PC-9 (cell line): ENCODE data around the gene PEF1.

Experiments used
- CTCF ChIP-seq: fragments of 200-600 bp; sonication (generic); conservative IDR thresholded peaks from 2 replicates; pipeline ENCODE4 v1.6.1; 2017; ENCODE audit warnings: mixed run types, antibody characterized with exemption, mild to moderate bottlenecking, moderate library complexity
- EZH2 ChIP-seq: fragments of 200-600 bp; sonication (generic); IDR thresholded peaks from 2 replicates; pipeline ENCODE4 v1.8.0; 2017; ENCODE audit warnings: antibody characterized with exemption, low read depth

GRCh38 chr1:31621498-31621820, 23.2 kb downstream of the PEF1 start:
- TF ChIP-seq CTCF, result no peak
- TF ChIP-seq EZH2, result no peak
